Transverse colon (tissue), 4 donors: ENCODE measurements around the gene RARB.

Source experiments
- CTCF ChIP-seq, 5 experiments: fragments of 200-600 bp in 3 of 5; fragments of 450-650 bp in 2 of 5; sonication (generic) in 3 of 5; IDR thresholded peaks; 1 replicate in 2 of 5; 2 replicates in 3 of 5; pipeline ENCODE4 v1.5.1; 2016 to 2017; ENCODE audit warnings: antibody characterized with exemption in 5 of 5, inconsistent platforms in 3 of 5, mild to moderate bottlenecking in 2 of 5, moderate library complexity in 1 of 5
- EP300 ChIP-seq: sonication (generic); formaldehyde crosslinking; IDR thresholded peaks from one replicate; pipeline ENCODE4 v1.6.1; 2017; ENCODE audit warnings: antibody characterized with exemption, low read depth
- POLR2A ChIP-seq: fragments of 450-650 bp; IDR thresholded peaks from one replicate; pipeline ENCODE4 v1.6.1; 2016; ENCODE audit warnings: antibody characterized with exemption, mild to moderate bottlenecking, moderate library complexity
- POLR2AphosphoS5 ChIP-seq, 3 donors: sonication (generic); formaldehyde crosslinking; IDR thresholded peaks; one replicate each; pipeline ENCODE4 v1.6.1; 2016; ENCODE audit warnings: antibody characterized with exemption in 3 of 3

GRCh38 chr3:25594007-25594502 lies 166.0 kb downstream of the RARB start:
- TF ChIP-seq CTCF (IDR thresholded peaks at IDR 0.05) (peak; percentile 76 to 87 (median 79)), POLR2A (no peak), POLR2AphosphoS5 (IDR thresholded peaks at IDR 0.05) (no peak), EP300 (no peak)
